ENCODE measurements around the gene CSTPP1.

- TF ChIP-seq, protein P1, sequence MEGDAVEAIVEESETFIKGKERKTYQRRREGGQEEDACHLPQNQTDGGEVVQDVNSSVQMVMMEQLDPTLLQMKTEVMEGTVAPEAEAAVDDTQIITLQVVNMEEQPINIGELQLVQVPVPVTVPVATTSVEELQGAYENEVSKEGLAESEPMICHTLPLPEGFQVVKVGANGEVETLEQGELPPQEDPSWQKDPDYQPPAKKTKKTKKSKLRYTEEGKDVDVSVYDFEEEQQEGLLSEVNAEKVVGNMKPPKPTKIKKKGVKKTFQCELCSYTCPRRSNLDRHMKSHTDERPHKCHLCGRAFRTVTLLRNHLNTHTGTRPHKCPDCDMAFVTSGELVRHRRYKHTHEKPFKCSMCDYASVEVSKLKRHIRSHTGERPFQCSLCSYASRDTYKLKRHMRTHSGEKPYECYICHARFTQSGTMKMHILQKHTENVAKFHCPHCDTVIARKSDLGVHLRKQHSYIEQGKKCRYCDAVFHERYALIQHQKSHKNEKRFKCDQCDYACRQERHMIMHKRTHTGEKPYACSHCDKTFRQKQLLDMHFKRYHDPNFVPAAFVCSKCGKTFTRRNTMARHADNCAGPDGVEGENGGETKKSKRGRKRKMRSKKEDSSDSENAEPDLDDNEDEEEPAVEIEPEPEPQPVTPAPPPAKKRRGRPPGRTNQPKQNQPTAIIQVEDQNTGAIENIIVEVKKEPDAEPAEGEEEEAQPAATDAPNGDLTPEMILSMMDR (optimal IDR thresholded peaks at IDR 0.05 in 1 of 3, IDR thresholded peaks at IDR 0.05 in 1 of 3, conservative IDR thresholded peaks at IDR 0.05 in 1 of 3; ENCODE audit: extremely low read depth in 1 of 3, insufficient read depth in 2 of 3, low read length in 3 of 3), result no peak
- no peak for TF ChIP-seq EZH2 (IDR thresholded peaks at IDR 0.05; ENCODE audit: low read length)
Measured at GRCh38 chr11:47087801-47088200, 151.2 kb downstream of the CSTPP1 start.
